Smooth muscle cell of the brain vasculature (primary cell): ENCODE results near the gene MORN1.

Source experiments
- DNase-seq: peaks from one replicate; pipeline ENCODE4 v3.0.0-alpha.2; 2012; ENCODE audit warnings: low read depth, low spot score

The MORN1 gene

DNA sequence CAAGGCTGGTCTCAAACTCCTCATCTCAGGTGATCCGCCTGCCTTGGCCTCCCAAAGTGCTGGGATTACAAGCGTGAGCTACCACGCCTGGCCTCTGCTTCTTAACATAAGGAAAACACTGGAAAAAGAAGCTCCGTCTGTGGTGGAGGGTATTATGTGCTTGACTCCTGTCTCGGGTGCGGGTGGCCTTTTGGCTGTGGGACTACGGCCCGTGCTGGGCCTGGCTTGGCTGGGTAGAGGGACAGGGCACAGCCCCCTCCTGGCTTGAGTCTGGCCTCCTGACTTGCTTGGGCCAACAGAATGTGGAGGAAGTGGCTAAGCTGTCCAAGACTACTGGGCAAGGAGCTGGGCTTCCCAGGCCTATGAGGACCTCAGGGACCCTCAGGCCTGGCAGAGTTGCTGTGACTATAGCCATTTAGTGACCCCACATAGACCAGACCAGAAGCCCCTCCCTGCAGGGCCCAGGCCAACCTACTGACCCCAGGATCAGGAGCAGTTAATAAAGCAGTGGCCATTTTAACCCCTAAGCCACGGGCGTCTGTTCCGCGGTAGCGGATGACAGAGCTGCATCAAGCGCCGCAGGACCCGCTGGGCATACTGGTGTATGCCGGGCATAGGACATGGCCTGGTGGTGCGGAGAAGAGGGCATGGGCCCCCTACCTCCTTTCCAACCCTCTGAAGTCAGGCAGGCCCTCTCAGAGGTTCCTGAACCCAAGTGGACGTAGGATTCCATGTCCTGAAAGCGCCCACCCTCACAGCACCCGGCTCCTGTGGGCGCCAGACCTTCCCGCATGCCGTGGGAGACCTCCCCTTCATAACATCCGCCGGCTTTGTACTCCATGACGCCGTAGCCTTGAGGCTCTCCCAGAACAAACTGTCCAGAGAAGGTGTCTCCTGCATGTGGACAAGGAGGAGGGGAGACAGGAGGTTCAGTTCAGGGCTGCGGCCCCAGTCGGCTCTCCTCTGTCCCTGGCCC lies 4.4 kb downstream of the MORN1 start:
- no peak for DNase-seq

DNA sequence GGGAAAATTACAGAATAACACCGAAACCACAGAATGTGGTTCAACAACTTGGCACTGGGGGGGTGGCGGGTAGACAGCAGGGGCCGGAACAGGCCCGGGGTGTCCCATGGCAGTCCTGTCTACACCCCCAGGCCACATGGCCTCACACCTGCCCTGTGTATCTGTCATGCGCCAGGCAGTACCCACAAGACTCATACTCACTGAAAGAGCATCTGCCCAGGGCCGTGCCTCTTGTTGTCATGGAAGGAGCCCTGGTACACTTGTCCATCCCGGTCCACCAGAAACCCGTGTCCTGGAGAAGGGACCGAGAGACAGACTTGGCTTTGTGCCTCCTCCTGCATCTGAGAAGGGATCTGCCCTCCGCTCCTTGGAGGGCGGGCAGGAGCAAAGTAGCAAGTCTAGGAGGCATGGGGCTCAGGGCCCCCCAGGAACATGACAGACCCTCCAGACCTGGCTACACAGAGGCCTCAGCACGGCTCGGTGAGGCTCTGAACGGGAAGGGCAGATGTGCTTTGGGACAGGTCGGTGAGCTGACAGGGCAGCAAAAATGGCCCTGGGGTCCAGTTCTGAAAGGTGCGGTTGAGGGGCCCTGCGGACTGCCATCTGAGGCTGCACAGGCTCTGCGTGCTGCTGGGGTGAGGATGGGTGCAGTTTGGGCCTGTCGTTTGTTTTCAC lies 5.6 kb downstream of the MORN1 start:
- DNase-seq = no peak

DNA sequence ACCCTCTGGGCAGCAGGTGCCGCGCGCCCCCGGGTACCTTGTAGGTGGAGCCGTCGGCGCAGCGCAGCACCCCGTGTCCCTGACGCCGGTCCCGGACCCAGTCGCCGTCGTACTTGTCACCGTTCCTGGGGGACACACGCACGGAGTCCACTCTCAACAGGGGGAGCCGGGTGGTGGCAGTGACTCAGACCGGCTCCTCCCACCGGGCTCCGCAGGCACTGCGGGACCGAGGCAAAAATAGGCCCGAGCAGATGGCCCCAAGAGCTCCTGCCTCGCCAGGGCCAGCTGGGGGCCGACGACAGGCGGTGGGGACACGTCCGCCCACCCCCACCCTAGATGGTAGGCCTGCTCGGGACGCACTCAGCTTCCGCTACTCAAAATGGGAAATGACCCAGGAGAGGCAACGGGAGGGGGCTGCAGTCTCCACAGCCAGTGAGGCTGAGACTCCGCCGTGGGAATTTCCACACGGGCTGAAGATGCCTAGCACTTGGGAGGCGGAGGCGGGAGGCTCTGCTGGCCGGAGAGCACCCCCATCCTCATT lies 6.3 kb downstream of the MORN1 start:
- no peak for DNase-seq

DNA sequence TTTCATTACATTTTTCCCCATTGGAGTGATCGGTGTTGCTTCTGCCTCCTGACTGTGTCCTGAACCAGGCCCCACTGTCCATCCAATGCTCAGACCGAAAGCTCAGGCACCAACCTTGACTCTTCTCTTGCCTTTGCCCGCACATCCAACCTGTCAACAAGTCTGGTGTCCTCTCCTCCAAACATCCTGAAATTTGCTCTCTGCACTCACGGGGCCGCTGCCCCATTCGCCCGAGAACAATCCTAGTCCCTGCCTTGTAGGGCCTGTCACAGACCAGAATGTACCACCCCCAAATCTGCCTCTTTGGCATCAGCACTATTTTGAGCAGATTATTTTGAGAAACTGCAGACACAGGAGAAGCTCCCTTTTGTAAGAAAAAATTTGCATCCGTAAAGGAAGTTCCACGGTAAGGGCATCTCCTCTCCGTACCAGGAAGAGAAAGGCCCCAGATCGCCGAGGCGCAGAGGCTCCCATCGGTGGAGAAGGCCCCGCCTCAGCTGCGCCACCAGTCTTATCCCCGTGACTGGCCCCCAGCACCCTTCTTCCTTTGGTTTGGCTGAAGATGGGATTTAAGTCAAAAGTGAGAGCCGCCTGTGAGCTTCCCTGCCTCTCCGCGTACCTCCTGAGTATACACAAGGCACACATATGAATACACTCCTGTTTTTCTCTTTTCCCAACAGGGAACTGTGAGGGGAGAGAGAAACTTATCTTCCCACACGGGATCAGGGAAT lies 7.1 kb downstream of the MORN1 start:
- no peak for DNase-seq

DNA sequence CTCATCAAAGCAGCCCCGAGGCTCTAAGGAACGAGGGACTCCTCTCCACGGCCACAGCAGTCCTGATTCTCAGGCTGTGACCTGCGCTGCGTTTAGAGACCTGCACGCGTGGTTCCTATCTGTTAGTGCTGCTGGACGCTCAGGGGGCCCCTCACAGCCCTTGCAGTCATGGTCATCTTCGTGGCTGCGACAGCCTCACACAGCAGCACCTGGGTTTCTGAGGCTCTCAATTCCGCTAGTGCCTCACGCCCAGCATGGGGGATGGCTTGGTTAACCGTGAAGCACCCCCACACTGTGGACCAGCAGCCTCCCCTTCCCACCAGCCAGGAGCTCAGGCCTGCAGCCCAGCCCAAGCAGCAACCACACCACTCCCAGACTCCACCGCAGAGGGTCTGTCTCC lies 7.8 kb downstream of the MORN1 start:
- DNase-seq = no peak

DNA sequence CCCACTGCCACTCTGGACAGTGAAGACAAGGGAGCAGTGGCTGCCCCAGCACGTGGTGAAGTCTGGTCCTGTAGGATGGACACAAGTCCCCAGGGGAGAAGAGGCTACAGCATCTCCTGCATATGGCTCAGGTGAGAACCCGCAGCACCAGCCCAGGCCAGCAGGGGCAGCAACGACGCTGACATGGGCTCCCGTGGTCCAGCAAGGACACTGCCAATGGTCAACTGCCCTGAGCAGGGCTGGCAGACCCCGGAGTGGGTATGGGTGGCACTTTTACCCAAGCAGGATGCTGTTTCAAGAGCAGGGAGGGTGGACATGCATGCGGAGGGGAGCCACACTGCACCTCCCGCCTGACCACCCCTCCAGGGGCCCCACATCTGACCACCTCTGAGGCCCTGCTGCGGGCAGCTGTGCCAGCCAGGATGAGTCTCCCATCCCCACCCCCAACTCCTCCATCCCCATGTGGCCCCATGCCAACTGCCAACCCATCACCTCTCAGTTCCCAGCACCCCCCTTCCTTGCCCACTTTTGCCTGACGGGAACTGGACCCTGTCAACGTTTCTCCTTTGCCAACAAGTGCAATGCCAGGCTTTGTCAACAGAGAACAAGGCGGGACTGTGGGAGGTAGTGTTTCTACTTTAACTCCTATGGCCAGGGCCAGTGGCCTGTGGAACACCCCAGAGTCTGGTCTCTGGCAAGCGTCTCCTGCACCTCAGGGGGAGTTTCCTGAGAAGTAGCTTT lies 8.6 kb downstream of the MORN1 start:
- no peak for DNase-seq

DNA sequence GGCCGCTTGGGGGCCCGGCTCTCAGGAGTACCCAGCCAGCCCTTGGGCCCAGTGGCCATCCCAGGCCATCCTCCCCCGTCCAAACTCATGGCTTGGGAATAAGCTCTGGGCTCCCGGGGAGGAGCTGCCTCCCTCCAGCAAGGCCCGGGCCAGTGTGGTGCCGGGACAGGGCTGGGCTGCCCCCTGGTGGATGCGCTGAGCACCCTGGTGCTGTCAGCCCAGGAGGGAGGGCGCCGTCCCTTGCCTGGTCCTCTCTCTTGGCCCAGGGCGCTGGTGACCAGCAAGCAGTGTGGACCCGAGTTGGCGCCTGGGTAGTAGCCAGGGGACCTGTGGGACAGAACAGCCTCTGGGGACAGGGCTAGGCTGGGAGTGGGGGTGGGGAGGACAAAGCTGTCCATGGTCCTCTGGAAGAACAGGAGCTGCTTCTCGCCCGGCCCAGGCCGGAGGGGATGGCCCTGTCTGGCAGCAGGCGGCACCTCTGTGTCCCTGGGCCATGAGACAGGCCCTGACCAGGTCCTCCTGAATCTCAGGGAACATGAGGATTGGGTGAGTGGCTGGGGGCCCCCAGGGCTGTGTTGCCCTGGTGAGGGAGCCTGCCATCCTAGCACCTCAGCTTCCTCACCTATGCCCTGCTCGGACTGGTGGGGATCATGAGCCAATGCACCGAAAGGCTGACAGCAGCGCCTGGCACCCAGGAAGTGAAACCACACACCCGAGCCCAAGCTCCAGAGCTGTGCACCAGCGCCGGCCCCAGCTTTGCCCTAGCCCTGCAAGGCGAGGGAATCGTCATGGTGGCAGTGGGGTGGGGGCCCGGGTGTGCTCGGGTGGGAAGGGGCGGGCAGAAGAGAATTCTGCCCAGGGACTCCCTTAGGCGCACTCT lies 9.4 kb downstream of the MORN1 start:
- peak; percentile 37 for DNase-seq

DNA sequence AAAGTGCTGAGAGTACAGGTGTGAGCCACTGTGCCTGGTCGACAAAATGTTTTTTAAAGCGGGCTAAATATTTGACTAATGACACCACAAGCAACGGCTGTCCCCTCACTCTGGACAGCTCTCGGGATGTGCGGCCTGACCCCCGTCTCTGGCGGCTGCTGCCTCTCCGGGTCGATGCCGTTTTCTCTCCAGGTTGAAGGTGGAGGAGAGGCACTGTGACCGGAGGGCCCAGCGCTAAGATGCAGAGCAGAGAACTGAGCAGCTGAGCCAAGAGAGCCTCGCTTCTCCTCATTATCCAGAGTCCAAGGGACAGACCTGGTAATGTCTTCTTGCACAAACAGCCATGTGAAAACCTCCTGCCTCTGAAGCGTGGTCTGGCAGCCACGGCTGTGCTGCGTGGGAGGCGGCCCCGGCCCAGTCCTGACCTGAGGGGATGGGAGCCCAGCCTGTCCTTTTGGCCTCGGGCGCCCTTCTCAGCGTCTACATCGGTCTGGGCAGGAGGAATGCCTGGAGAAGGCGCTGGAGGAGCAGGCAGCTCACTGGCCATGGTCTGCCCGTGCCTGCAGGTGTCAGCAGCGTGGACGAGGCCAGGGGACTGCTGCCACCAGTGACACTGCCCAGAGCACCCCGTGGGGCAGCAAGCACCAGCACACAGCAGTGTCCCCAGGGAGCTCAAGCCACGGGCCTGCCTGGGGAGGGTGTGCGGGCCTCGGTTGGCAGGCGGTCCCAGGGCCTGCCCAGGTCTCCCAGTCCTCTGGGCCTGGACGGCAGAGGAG lies 10.3 kb downstream of the MORN1 start:
- DNase-seq = no peak

DNA sequence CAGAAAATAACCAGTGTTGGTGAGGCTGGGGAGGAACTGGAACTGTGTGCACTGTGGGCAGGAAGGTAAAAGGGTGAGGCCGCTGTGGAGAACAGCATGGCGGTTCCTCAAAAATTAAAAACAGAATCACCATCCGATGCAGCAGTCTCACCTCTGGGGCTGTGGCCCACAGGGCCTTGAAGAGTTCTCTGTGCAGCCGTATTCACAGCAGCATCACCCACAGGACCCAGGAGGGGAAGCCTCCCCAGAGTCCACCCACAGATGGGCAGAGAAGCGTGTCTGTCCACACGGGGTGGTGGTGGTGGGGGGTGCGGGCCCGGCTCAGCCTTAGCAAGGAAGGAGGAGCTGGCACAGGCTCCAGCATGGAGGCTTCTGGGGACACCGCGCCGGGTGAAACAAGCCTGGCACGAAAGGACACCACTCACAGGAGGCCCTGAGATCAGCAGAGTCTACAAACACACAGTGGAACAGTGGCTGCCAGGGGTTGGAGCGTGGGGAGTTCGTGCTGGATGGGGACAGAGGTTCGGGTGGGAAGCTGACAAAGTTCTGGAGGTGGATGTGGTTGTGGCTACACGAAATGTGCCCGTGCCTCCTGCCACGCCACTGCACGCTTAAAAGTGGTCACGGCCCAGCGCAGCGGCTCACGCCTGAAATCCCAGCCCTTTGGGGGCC lies 11.5 kb downstream of the MORN1 start:
- DNase-seq = no peak

DNA sequence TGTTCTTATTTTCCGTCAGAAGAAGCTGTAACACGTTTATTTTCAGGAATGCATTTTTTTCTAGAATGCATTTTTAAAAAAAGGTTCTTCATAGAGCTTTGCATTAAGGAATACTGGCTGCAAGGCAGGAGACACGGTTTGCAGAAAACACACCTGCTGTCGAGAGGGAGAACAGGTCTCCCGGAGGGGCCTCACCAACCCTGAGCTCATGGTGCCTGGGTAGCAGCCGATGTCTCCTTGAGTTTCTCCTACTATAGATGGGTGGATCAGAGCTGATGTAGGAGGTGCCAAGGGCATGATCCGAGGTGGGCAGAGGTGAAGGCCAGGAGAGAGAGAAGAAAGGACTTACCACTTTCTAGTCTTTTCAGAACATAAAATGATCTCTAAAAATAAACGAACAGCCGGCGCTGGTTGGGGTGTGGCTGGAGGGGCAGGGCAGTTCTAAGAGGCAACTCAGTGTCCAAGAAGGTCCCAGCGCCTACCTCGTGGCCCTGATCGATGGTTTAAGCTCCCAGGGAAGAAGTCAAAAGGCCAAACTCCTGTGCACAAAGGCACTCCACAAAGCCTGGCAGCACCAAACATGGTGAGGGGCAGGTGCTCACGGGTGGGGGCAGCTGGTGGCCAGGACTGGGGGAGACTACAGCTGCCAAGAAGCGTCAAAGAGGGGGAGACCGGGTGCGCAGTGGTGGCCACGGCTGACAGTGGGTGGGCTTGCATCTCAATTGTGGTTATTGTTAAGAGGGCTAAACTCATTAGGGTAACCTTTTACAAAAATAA lies 12.2 kb downstream of the MORN1 start:
- DNase-seq = no peak

DNA sequence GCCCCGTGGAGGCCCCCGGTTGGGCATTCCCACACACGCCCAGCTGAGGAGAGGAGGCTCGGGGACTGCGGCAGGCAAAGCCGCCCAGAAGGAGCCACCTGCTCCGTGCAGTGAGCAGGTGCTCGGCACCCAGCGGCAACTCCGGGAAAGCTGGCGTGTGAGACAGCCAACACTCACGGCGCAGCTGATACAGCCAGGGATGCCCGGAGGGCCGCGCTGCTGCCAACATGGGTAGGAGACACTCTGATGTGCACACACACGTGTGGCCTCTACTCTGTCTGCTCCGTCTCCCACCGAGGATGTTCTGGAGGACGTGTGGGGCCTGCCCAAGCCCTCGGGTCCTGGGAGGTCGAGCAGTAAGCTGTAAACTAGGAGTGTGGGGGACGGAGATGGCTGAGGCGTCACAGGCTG lies 12.9 kb downstream of the MORN1 start:
- DNase-seq = no peak

DNA sequence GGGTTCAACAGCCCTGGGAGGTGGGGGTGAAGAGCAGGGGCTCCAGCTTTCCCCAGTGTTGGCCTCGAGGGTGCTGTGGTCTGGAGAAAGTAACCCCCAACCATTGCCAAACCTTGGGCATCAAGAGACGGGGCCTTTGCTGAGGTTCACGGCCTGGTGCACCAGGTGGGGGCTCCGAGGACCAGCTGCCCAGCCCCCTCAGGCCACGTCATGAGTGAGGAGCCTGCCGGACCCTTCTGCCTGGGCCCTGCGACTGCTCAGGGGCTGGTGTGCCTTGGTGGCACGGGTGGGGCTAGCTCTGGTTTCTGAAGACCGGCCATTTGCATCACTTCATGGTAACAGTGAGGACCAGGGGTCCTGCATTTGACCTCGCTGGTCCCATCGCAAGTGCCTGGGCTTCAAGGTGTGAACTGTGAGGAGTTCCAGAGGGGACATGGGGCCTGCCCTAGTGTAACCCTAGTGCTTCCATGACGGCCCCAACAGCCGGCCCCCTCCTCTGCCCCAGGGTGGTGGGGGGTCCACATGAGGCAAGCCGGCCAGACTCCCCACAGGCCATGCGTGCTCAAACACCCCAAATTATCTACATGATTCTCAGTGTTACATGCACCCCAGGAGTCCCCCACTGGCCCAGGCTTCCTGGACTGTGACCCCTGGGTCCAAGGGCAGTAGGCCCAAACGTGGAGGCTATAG lies 13.5 kb downstream of the MORN1 start:
- DNase-seq = no peak

DNA sequence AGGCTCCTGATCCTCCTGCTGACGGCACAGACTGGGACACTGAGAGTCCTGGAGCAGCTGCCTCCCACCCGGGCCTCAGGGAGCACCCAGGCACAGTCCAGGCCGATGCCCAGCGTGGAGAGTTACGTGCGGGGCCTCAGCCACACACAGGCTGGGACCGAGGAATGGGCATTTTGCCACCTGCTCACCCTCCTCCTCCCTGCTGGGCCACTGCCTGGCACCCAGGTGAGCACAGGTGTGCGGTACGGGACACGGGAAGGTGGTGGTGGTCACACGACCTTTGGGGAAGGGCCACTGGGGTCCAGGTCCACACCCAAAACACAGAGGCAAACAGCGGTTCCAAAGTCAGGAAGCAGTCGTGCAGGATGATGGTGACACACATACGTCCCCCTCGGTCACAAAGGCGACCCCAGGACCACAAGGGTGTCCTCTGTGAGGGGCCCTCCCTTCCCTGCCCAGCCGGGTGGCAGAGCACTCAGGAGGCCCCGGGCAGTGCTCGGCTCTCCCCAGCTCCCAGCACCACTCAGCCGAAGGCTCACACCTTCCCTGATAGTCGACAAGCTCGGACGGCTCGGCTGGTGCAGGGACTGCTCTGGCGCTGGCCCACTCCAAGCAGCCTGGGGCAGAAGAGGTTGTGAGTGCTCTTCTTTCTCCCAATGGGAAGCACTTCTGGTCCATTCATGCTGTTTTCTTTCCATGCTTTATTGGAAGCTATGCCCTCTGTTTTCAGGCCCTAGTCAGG lies 14.3 kb downstream of the MORN1 start:
- DNase-seq = no peak

DNA sequence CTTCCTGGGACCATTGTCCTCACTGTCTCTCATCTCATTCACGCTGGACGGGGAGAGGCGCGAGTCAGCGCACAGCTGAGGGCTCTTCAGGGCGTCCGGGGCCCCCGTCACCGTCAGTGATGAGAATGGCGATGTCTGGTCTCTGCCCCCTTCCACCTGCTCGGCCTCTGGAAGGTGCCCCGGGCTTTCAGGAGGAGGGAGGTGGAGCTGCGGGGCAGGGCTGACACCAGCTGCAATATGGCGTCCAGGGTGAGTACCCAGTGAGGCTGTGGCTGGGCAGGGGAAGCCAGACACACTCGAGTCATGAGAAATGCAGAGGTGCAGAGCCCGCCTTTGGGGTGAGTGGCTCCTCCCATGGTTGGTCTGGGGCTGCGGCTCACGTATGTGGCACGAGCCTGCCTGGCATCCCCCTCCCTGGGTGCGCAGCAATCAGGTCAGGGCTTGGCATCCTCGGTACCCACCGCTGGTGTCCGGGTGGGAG lies 15.1 kb downstream of the MORN1 start:
- no peak for DNase-seq

DNA sequence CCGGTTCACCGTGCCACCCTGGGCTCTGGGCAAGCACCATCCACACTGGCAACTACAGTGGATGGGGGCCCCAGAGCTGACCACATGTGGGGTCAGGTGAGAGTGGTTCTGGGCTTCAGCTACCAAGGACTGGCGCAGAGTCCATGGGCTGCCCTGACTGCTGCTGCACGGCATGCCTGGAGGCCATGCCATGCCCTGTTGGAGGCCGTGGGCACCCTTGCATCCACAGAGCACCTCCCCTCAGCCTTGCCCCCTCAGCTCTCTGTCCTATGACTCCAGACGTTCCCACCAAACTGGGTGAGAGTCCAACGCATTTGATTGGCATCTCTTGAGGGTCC lies 15.5 kb downstream of the MORN1 start:
- DNase-seq = no peak

DNA sequence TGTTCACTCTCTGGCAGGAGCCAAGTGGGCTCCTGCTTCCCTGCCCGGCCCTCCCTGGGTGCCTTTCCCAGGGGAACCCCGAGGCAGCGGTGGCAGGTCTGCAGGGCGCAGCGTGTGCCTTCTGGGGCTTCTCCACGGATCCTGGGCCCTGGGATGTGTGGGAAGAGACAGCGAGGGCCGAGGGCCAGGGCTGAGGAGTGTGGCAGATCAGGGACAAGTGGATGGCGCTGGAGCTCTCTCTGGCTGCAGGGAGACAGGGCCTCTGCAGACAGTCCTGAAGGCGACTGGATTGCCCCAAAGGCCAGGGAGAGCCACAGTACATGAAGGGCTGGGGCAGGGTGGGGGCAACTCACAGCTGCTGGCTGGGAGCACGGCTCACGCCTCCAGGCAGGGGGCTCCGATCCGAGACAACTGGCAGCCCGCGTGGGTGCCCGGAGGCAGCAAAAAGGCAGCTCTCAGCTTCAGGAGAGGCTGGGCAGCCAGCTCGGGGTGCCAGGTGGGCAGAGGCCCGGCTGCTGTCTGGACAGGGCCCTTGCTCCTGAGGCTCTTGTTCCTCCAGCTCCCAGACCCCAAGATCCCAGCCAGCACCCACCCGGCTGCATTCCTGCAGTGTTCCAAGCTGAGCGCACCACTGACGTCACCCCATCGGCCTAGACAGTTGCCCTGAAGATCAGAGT lies 16.0 kb downstream of the MORN1 start:
- DNase-seq = no peak
